ENCODE data around the gene PLA2G2A.

The PLA2G2A gene

GRCh38 chr1:19942657-19943056 lies 36.8 kb downstream of the PLA2G2A start:
- no peak overlapping the region for H3K4me3 ChIP-seq (ENCODE audit: low read depth, low read length)
- H3K36me3 ChIP-seq: no peaks in the 10 kb centered on the region
- H3K27me3 ChIP-seq (ENCODE audit: insufficient read depth, low read depth, severe bottlenecking): no peaks in the 10 kb centered on the region
- H3K9me3 ChIP-seq (ENCODE audit: severe bottlenecking): no peaks in the 10 kb centered on the region
- TF ChIP-seq, protein P1, sequence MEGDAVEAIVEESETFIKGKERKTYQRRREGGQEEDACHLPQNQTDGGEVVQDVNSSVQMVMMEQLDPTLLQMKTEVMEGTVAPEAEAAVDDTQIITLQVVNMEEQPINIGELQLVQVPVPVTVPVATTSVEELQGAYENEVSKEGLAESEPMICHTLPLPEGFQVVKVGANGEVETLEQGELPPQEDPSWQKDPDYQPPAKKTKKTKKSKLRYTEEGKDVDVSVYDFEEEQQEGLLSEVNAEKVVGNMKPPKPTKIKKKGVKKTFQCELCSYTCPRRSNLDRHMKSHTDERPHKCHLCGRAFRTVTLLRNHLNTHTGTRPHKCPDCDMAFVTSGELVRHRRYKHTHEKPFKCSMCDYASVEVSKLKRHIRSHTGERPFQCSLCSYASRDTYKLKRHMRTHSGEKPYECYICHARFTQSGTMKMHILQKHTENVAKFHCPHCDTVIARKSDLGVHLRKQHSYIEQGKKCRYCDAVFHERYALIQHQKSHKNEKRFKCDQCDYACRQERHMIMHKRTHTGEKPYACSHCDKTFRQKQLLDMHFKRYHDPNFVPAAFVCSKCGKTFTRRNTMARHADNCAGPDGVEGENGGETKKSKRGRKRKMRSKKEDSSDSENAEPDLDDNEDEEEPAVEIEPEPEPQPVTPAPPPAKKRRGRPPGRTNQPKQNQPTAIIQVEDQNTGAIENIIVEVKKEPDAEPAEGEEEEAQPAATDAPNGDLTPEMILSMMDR (IDR thresholded peaks at IDR 0.05; ENCODE audit: low read depth, low read length): no peak
- no peak for DNase-seq
- H3K27ac ChIP-seq: no peak overlapping the region

DNA sequence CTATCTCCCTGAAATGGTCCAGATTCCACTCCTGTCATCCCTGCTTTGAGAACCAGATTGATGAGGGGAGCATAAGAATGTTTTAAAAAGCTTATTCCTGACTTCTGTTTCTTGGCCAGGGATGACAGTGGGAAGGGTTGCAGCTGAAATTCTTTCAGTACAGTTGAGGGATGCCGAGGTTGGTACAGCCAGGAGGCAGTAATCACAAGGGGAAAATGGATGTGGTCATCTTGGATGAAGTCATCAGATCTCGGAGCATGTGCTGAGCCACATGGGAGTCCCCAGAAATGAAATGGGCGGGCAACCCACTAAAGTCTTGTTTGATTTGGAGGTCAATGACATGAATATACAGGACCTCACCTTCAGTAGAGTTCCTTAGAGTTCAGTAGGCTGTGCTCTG lies 37.3 kb downstream of the PLA2G2A start:
- DNase-seq: no peak
- TF ChIP-seq, protein P1 (IDR thresholded peaks at IDR 0.05; ENCODE audit: low read depth, low read length): no peak
- Histone ChIP-seq H3K9me3 (ENCODE audit: severe bottlenecking) (no peaks in the 10 kb centered on the region), H3K4me3 (ENCODE audit: low read depth, low read length) (no peak overlapping the region), H3K36me3 (no peaks in the 10 kb centered on the region), H3K27ac (no peak overlapping the region), H3K27me3 (ENCODE audit: insufficient read depth, low read depth, severe bottlenecking) (no peaks in the 10 kb centered on the region)

DNA sequence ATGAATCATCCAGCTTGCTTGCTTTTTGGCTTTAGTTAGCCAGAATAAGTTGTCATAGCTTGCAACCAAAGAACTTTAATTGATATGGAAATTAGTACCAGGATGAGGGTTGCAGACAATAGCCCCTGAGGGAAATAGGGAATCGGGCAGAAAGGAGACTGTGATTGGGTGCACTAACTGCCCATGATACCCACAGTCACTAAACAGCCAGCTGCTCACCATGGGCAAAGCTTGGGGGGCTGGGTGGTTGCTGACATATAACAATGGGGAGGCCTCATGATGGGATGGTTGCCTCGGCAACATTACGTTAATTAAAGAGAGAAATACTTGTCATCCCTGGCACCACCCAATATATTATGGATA lies 38.2 kb downstream of the PLA2G2A start:
- H3K27ac ChIP-seq: no peak overlapping the region
- H3K27me3 ChIP-seq (ENCODE audit: insufficient read depth, low read depth, severe bottlenecking): no peaks in the 10 kb centered on the region
- no peaks in the 10 kb centered on the region for H3K36me3 ChIP-seq
- DNase-seq: no peak
- no peaks in the 10 kb centered on the region for H3K9me3 ChIP-seq (ENCODE audit: severe bottlenecking)
- H3K4me3 ChIP-seq (ENCODE audit: low read depth, low read length): no peak overlapping the region
- TF ChIP-seq, protein P1 (IDR thresholded peaks at IDR 0.05; ENCODE audit: low read depth, low read length): no peak

GRCh38 chr1:19940486-19941205 lies 38.8 kb downstream of the PLA2G2A start:
- TF ChIP-seq, protein P1 (IDR thresholded peaks at IDR 0.05; ENCODE audit: low read depth, low read length): no peak
- Histone ChIP-seq H3K27ac (no peak overlapping the region), H3K27me3 (ENCODE audit: insufficient read depth, low read depth, severe bottlenecking) (no peaks in the 10 kb centered on the region), H3K9me3 (ENCODE audit: severe bottlenecking) (no peaks in the 10 kb centered on the region), H3K36me3 (no peaks in the 10 kb centered on the region), H3K4me3 (ENCODE audit: low read depth, low read length) (no peak overlapping the region)
- no peak for DNase-seq

- Histone ChIP-seq H3K4me3 (ENCODE audit: low read depth, low read length) (no peak overlapping the region), H3K27me3 (ENCODE audit: insufficient read depth, low read depth, severe bottlenecking) (no peaks in the 10 kb centered on the region), H3K27ac (no peak overlapping the region), H3K36me3 (no peaks in the 10 kb centered on the region), H3K9me3 (ENCODE audit: severe bottlenecking) (no peaks in the 10 kb centered on the region)
- DNase-seq: no peak
- TF ChIP-seq, protein P1 (IDR thresholded peaks at IDR 0.05; ENCODE audit: low read depth, low read length): no peak
Observed at GRCh38 chr1:19938472-19938871, 40.9 kb downstream of the PLA2G2A start.

Measured in WERI-Rb-1 (cell line).